ENCODE measurements around the gene ZNF467.

ZNF467 gene

GRCh38 chr7:149724661-149725425 is 48.5 kb downstream of the ZNF467 start:
- no peak for DNase-seq

- DNase-seq, result no peak
Measured at GRCh38 chr7:149723795-149724495, 49.4 kb downstream of the ZNF467 start.

- no peak for DNase-seq
Measured at GRCh38 chr7:149723082-149723767, 50.2 kb downstream of the ZNF467 start.

- DNase-seq, result no peak
Measured at GRCh38 chr7:149722356-149722957, 50.9 kb downstream of the ZNF467 start.

- DNase-seq, result no peak
Measured at GRCh38 chr7:149721084-149721601, 52.2 kb downstream of the ZNF467 start.

GRCh38 chr7:149720372-149721083 is 52.9 kb downstream of the ZNF467 start:
- DNase-seq, result no peak

- no peak for DNase-seq
Measured at GRCh38 chr7:149719912-149720335, 53.5 kb downstream of the ZNF467 start.

- no peak for DNase-seq
Measured at GRCh38 chr7:149719050-149719899, 54.1 kb downstream of the ZNF467 start.

GRCh38 chr7:149718730-149719049 is 54.7 kb downstream of the ZNF467 start:
- DNase-seq, result no peak

GRCh38 chr7:149717481-149717880 is 55.9 kb downstream of the ZNF467 start:
- no peak for DNase-seq

- no peak for DNase-seq
Measured at GRCh38 chr7:149716932-149717307, 56.5 kb downstream of the ZNF467 start.

- no peak for DNase-seq
Measured at GRCh38 chr7:149716007-149716931, 57.1 kb downstream of the ZNF467 start.

GRCh38 chr7:149715476-149715875 is 57.9 kb downstream of the ZNF467 start:
- DNase-seq, result peak; percentile 10

- DNase-seq, result peak; percentile 60
Measured at GRCh38 chr7:149714910-149715471, 58.4 kb downstream of the ZNF467 start.
